Lower lobe of right lung (tissue), 2 donors: Measurements from ENCODE around the gene CAMK2G. TPM values are rescaled to one million over a fixed set of nuclear protein-coding genes. Genes with fewer than 3 reads are reported as not detected.

Source experiments
- ATAC-seq, 2 donors: fragments of 200-7000 bp; cut with Tn5 transposase; one replicate each; pipeline ENCODE4 v1.9.1; 2020 to 2022; ENCODE audit warnings: mild to moderate bottlenecking in 2 of 2, moderate library complexity in 2 of 2
- DNase-seq: peaks from one replicate; pipeline ENCODE4 v3.0.0-alpha.2; 2020
- H3K27ac ChIP-seq: fragments of 200-600 bp; one replicate; pipeline ENCODE4 v1.8.0; 2022
- H3K27me3 ChIP-seq: fragments of 200-600 bp; one replicate; pipeline ENCODE4 v1.8.0; 2022; ENCODE audit warnings: low read depth
- H3K36me3 ChIP-seq: fragments of 200-600 bp; one replicate; pipeline ENCODE4 v1.8.0; 2022; ENCODE audit warnings: mild to moderate bottlenecking
- H3K4me1 ChIP-seq: fragments of 200-600 bp; one replicate; pipeline ENCODE4 v1.8.0; 2022
- H3K4me3 ChIP-seq: fragments of 200-600 bp; one replicate; pipeline ENCODE4 v1.8.0; 2022; ENCODE audit warnings: mild to moderate bottlenecking
- H3K9me3 ChIP-seq: fragments of 200-600 bp; one replicate; pipeline ENCODE4 v1.8.0; 2022
- CTCF ChIP-seq: fragments of 200-600 bp; IDR thresholded peaks from one replicate; pipeline ENCODE4 v1.8.0; 2022; ENCODE audit warnings: antibody characterized with exemption, mild to moderate bottlenecking
- intact Hi-C: fragments of 100-400 bp; cut with DNase I; formaldehyde crosslinking; loops from one replicate; pipeline ENCODE4 v1.11.0; 2022
- total RNA-seq: library from RNA; stranded (reverse); fragmentation: NEBNext Ultra II Directional; extraction: Animal tissue kit (Norgen Biotek cat#: 25700); gene quantifications from one replicate; pipeline ENCODE4 v1.2.1, GENCODE V29; 2021
- donor health status: DM: no; HTN: yes; CAD: no; lungs with severe emphysema.

The CAMK2G gene
- total RNA-seq, 1 donor from 2014 or later = 38.4 TPM

GRCh38 chr10:73862011-73862410 lies 12.3 kb downstream of the CAMK2G start:
- Histone ChIP-seq H3K9me3 (no peaks in the 10 kb centered on the region), H3K27me3 (no peaks in the 10 kb centered on the region), H3K4me1 (peaks cover 29% of the 10 kb centered on the region), H3K27ac (no peak overlapping the region), H3K36me3 (peaks cover 47% of the 10 kb centered on the region), H3K4me3 (no peak overlapping the region)
- intact Hi-C loops = no loop called here
- ATAC-seq (no peak), DNase-seq (no peak)
- no peak for TF ChIP-seq CTCF

GRCh38 chr10:73859784-73860491 lies 14.4 kb downstream of the CAMK2G start:
- Histone ChIP-seq H3K27me3 (no peaks in the 10 kb centered on the region), H3K36me3 (peaks cover 61% of the 10 kb centered on the region), H3K4me3 (no peak overlapping the region), H3K9me3 (no peaks in the 10 kb centered on the region), H3K4me1 (peaks cover 9% of the 10 kb centered on the region), H3K27ac (no peak overlapping the region)
- ATAC-seq (no peak), DNase-seq (no peak)
- no peak for TF ChIP-seq CTCF
- intact Hi-C loops = no loop called here

GRCh38 chr10:73859428-73859783 lies 14.9 kb downstream of the CAMK2G start:
- no peak overlapping the region for H3K4me3 ChIP-seq
- ATAC-seq = no peak
- H3K27me3 ChIP-seq = no peaks in the 10 kb centered on the region
- TF ChIP-seq CTCF = no peak
- H3K36me3 ChIP-seq = peaks cover 63% of the 10 kb centered on the region
- H3K4me1 ChIP-seq = peaks cover 7% of the 10 kb centered on the region
- no peak for DNase-seq
- H3K9me3 ChIP-seq = no peaks in the 10 kb centered on the region
- intact Hi-C loops = no loop called here
- no peak overlapping the region for H3K27ac ChIP-seq

- H3K9me3 ChIP-seq = no peaks in the 10 kb centered on the region
- H3K27ac ChIP-seq = no peak overlapping the region
- peaks cover 68% of the 10 kb centered on the region for H3K36me3 ChIP-seq
- no peak for DNase-seq
- ATAC-seq = no peak
- intact Hi-C loops = no loop called here
- TF ChIP-seq CTCF = no peak
- no peak overlapping the region for H3K4me3 ChIP-seq
- peaks cover 7% of the 10 kb centered on the region for H3K4me1 ChIP-seq
- H3K27me3 ChIP-seq = no peaks in the 10 kb centered on the region
Measured at GRCh38 chr10:73858750-73859427, 15.5 kb downstream of the CAMK2G start.

GRCh38 chr10:73858013-73858708 lies 16.2 kb downstream of the CAMK2G start:
- no peaks in the 10 kb centered on the region for H3K9me3 ChIP-seq
- peaks cover 76% of the 10 kb centered on the region for H3K36me3 ChIP-seq
- H3K27me3 ChIP-seq = no peaks in the 10 kb centered on the region
- no peak for DNase-seq
- no peak for ATAC-seq
- H3K4me3 ChIP-seq = no peak overlapping the region
- intact Hi-C loops = no loop called here
- no peak for TF ChIP-seq CTCF
- H3K27ac ChIP-seq = no peak overlapping the region
- peaks cover 7% of the 10 kb centered on the region for H3K4me1 ChIP-seq
